HG02870 (cell line): ENCODE data around the gene TRIM9.

ENCODE experiments used
- ATAC-seq: cut with Tn5 transposase; IDR thresholded peaks from one replicate; pipeline ENCODE4 v1.9.1; 2021; ENCODE audit warnings: mild to moderate bottlenecking, moderate library complexity; ENCODE audit not compliant: unreplicated experiment

The TRIM9 gene

GRCh38 chr14:51059032-51059431, 35.9 kb downstream of the TRIM9 start:
- no peak for ATAC-seq

GRCh38 chr14:51058382-51058781, 36.5 kb downstream of the TRIM9 start:
- ATAC-seq: no peak

GRCh38 chr14:51056421-51056820, 38.5 kb downstream of the TRIM9 start:
- no peak for ATAC-seq

GRCh38 chr14:51053157-51053556, 41.7 kb downstream of the TRIM9 start:
- no peak for ATAC-seq

GRCh38 chr14:51044961-51045360, 49.9 kb downstream of the TRIM9 start:
- ATAC-seq: no peak

- no peak for ATAC-seq
Observed at GRCh38 chr14:51041883-51042282, 53.0 kb downstream of the TRIM9 start.

- ATAC-seq: no peak
Observed at GRCh38 chr14:51041108-51041531, 53.8 kb downstream of the TRIM9 start.

- no peak for ATAC-seq
Observed at GRCh38 chr14:51039252-51039651, 55.7 kb downstream of the TRIM9 start.

GRCh38 chr14:51035611-51036192, 59.2 kb downstream of the TRIM9 start:
- ATAC-seq: no peak

- ATAC-seq: no peak
Observed at GRCh38 chr14:51028851-51029754, 65.8 kb downstream of the TRIM9 start.

- ATAC-seq: no peak
Observed at GRCh38 chr14:51028361-51028760, 66.5 kb downstream of the TRIM9 start.

GRCh38 chr14:51024377-51024776, 70.5 kb downstream of the TRIM9 start:
- no peak for ATAC-seq

GRCh38 chr14:51023964-51024363, 70.9 kb downstream of the TRIM9 start:
- no peak for ATAC-seq

- ATAC-seq: no peak
Observed at GRCh38 chr14:51022769-51023168, 72.1 kb downstream of the TRIM9 start.

- ATAC-seq: no peak
Observed at GRCh38 chr14:51020024-51020710, 74.7 kb downstream of the TRIM9 start.

- ATAC-seq: no peak
Observed at GRCh38 chr14:51019089-51019488, 75.8 kb downstream of the TRIM9 start.

GRCh38 chr14:51018521-51018920, 76.4 kb downstream of the TRIM9 start:
- ATAC-seq: no peak

GRCh38 chr14:51014625-51015024, 80.3 kb downstream of the TRIM9 start:
- no peak for ATAC-seq

GRCh38 chr14:51014086-51014485, 80.8 kb downstream of the TRIM9 start:
- ATAC-seq: no peak

- no peak for ATAC-seq
Observed at GRCh38 chr14:51012055-51012454, 82.8 kb downstream of the TRIM9 start.

GRCh38 chr14:51008446-51008845, 86.5 kb downstream of the TRIM9 start:
- ATAC-seq: no peak

GRCh38 chr14:51006781-51007211, 88.1 kb downstream of the TRIM9 start:
- no peak for ATAC-seq
